H9 (cell line): ENCODE results near the gene VIPR2. TPM values are rescaled to one million over a fixed set of nuclear protein-coding genes. Genes with fewer than 3 reads are reported as not detected.

Source experiments
- DNase-seq: peaks from one replicate; pipeline ENCODE4 v3.0.0-alpha.2; 2017
- H2AFZ ChIP-seq: one replicate; pipeline ENCODE4 v1.6.1; 2013; ENCODE audit warnings: mild to moderate bottlenecking, low read length, control low read depth, moderate library complexity
- H2AK5ac ChIP-seq: 2 replicates; pipeline ENCODE4 v1.6.1; 2013; ENCODE audit warnings: low read length, control low read depth, mixed read lengths; ENCODE audit not compliant: insufficient read length
- H2BK120ac ChIP-seq: one replicate; pipeline ENCODE4 v1.6.1; 2013; ENCODE audit warnings: low read depth, mild to moderate bottlenecking, low read length, control low read depth, inconsistent platforms; ENCODE audit not compliant: poor library complexity, severe bottlenecking
- H2BK12ac ChIP-seq: 2 replicates; pipeline ENCODE4 v1.6.1; 2013; ENCODE audit warnings: low read length, control low read depth, mixed read lengths, low read depth; ENCODE audit not compliant: insufficient read length
- H2BK15ac ChIP-seq: 2 replicates; pipeline ENCODE4 v1.6.1; 2013; ENCODE audit warnings: low read depth, low read length, control low read depth
- H2BK20ac ChIP-seq: one replicate; pipeline ENCODE4 v1.6.1; 2013; ENCODE audit warnings: low read depth, mild to moderate bottlenecking, low read length, control low read depth, inconsistent platforms; ENCODE audit not compliant: poor library complexity, severe bottlenecking
- H2BK5ac ChIP-seq: 2 replicates; pipeline ENCODE4 v1.6.1; 2013; ENCODE audit warnings: low read length, control low read depth, mixed read lengths; ENCODE audit not compliant: insufficient read length
- H3K14ac ChIP-seq: 2 replicates; pipeline ENCODE4 v1.6.1; 2013; ENCODE audit warnings: low read length, control low read depth; ENCODE audit not compliant: insufficient read depth
- H3K18ac ChIP-seq: 2 replicates; pipeline ENCODE4 v1.6.1; 2013; ENCODE audit warnings: low read depth, mild to moderate bottlenecking, mixed read lengths, low read length, control low read depth; ENCODE audit not compliant: insufficient read length
- H3K23ac ChIP-seq: 2 replicates; pipeline ENCODE4 v1.6.1; 2013; ENCODE audit warnings: low read length, control low read depth, mixed read lengths, low read depth; ENCODE audit not compliant: insufficient read length
- H3K23me2 ChIP-seq: 2 replicates; pipeline ENCODE4 v1.6.1; 2013; ENCODE audit warnings: low read depth, mild to moderate bottlenecking, mixed read lengths, low read length, control low read depth; ENCODE audit not compliant: insufficient read length, poor library complexity, severe bottlenecking
- H3K27ac ChIP-seq: 2 replicates; pipeline ENCODE4 v1.5.1; 2013; ENCODE audit warnings: low read length, control low read depth, mixed read lengths, low read depth; ENCODE audit not compliant: insufficient read length
- H3K27me3 ChIP-seq: 2 replicates; pipeline ENCODE4 v1.6.1; 2013; ENCODE audit warnings: low read length, control low read depth, inconsistent platforms; ENCODE audit not compliant: insufficient read depth
- H3K4ac ChIP-seq: 2 replicates; pipeline ENCODE4 v1.6.1; 2013; ENCODE audit warnings: low read depth, mild to moderate bottlenecking, control low read depth, inconsistent platforms, low read length, moderate library complexity
- H3K4me1 ChIP-seq: 2 replicates; pipeline ENCODE4 v1.6.1; 2013; ENCODE audit warnings: low read length, control low read depth, inconsistent platforms; ENCODE audit not compliant: insufficient read depth
- H3K4me2 ChIP-seq: 2 replicates; pipeline ENCODE4 v1.6.1; 2013; ENCODE audit warnings: low read length, control low read depth, mixed read lengths; ENCODE audit not compliant: insufficient read length, insufficient read depth
- H3K56ac ChIP-seq: 2 replicates; pipeline ENCODE4 v1.6.1; 2013; ENCODE audit warnings: low read depth, mild to moderate bottlenecking, mixed read lengths, low read length, control low read depth; ENCODE audit not compliant: insufficient read length
- H3K79me1 ChIP-seq: 2 replicates; pipeline ENCODE4 v1.6.1; 2013; ENCODE audit warnings: low read depth, mild to moderate bottlenecking, moderate library complexity, low read length, control low read depth, inconsistent platforms; ENCODE audit not compliant: insufficient read depth, poor library complexity, severe bottlenecking
- H3K79me2 ChIP-seq: 2 replicates; pipeline ENCODE4 v1.6.1; 2013; ENCODE audit warnings: low read length, control low read depth, inconsistent platforms; ENCODE audit not compliant: insufficient read depth
- H3K9ac ChIP-seq: 2 replicates; pipeline ENCODE4 v1.6.1; 2013; ENCODE audit warnings: low read length, control low read depth, mixed read lengths; ENCODE audit not compliant: insufficient read length; ENCODE audit errors: extremely low read depth
- H3K9me3 ChIP-seq: one replicate; pipeline ENCODE4 v1.6.1; 2013; ENCODE audit warnings: low read depth, low read length, inconsistent platforms; ENCODE audit not compliant: control insufficient read depth
- H3T11ph ChIP-seq: one replicate; pipeline ENCODE4 v1.6.1; 2013; ENCODE audit warnings: mild to moderate bottlenecking, low read length, control low read depth, inconsistent platforms
- H4K20me1 ChIP-seq: one replicate; pipeline ENCODE4 v1.6.1; 2013; ENCODE audit not compliant: control insufficient read depth, insufficient read length, insufficient read depth
- H4K5ac ChIP-seq: 2 replicates; pipeline ENCODE4 v1.6.1; 2013; ENCODE audit warnings: low read depth, mild to moderate bottlenecking, mixed read lengths, low read length, control low read depth; ENCODE audit not compliant: insufficient read length
- H4K8ac ChIP-seq: replicated peaks from 2 replicates; pipeline ENCODE4 v1.6.1; 2013; ENCODE audit warnings: low read length, control low read depth, mixed read lengths, low read depth; ENCODE audit not compliant: insufficient read length
- H4K91ac ChIP-seq: 2 replicates; pipeline ENCODE4 v1.6.1; 2013; ENCODE audit warnings: low read depth, mild to moderate bottlenecking, moderate library complexity, mixed read lengths, low read length, control low read depth; ENCODE audit not compliant: insufficient read length
- H3K27ac Mint-ChIP-seq, 3 experiments: 2 replicates in 2 of 3; 3 replicates in 1 of 3; pipeline ENCODE4 v1.8.0; 2020 to 2021; ENCODE audit warnings: mixed read lengths in 3 of 3, mild to moderate bottlenecking in 1 of 3, moderate library complexity in 1 of 3
- H3K27me3 Mint-ChIP-seq: 2 replicates; pipeline ENCODE4 v1.8.0; 2021; ENCODE audit warnings: low read depth, mild to moderate bottlenecking, moderate library complexity, mixed read lengths
- H3K36me3 Mint-ChIP-seq, 3 experiments: 2 replicates in 2 of 3; 3 replicates in 1 of 3; pipeline ENCODE4 v1.8.0; 2020 to 2021; ENCODE audit warnings: low read depth in 3 of 3, mixed read lengths in 3 of 3; ENCODE audit not compliant: insufficient read depth in 1 of 3
- H3K4me1 Mint-ChIP-seq, 2 experiments: 2 replicates each; pipeline ENCODE4 v1.8.0; 2020; ENCODE audit warnings: mixed read lengths in 2 of 2
- H3K4me3 Mint-ChIP-seq, 2 experiments: 2 replicates in 1 of 2; 3 replicates in 1 of 2; pipeline ENCODE4 v1.8.0; 2020 to 2021; ENCODE audit warnings: mild to moderate bottlenecking in 2 of 2, mixed read lengths in 2 of 2, moderate library complexity in 1 of 2
- H3K9me3 Mint-ChIP-seq, 2 experiments: 2 replicates in 1 of 2; 3 replicates in 1 of 2; pipeline ENCODE4 v1.8.0; 2020; ENCODE audit warnings: mild to moderate bottlenecking in 2 of 2, mixed read lengths in 2 of 2, moderate library complexity in 1 of 2
- CTCF ChIP-seq: fragments of 200-600 bp; sonication (generic); conservative IDR thresholded peaks from 3 replicates; pipeline ENCODE4 v1.8.0; 2021; ENCODE audit warnings: antibody characterized with exemption, mild to moderate bottlenecking
- whole genome bisulfite sequencing: extraction: QIAGEN DNeasy Blood & Tissue Kit; methylation state at CpG from one replicate; pipeline ENCODE4 v1.1.7; 2013; ENCODE audit warnings: missing lambda C conversion rate, low lambda C conversion rate, mixed read lengths; ENCODE audit not compliant: insufficient read length; ENCODE audit errors: extremely low coverage; 5-methylcytosine and 5-hydroxymethylcytosine counted together
- total RNA-seq: library from RNA; stranded (reverse); gene quantifications from 2 replicates; pipeline ENCODE4 v1.2.1, GENCODE V29; 2021

VIPR2 gene
- total RNA-seq, 1 experiment from 2014 or later = 1.6 TPM

DNA sequence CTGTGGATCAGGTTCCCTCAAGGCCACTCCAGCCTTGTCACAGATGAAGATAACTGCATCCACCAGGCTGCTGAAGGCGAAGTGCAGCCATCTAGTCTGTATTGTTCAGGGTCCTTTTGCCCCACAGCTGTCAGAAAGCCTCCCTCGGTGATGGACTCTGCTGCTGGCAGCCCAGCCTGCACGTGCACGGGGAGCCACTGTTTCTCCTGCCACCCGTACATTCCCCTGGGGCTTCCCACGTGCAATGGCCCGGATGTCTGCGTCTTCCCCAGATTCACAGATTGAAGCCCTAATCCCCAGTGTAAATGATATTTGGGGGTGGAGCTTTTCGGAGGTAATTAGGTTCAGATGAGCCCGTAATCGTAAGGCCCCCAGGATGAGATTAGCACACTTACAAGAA lies 46.6 kb upstream of the VIPR2 start:
- H3K4me1 Mint-ChIP-seq = no peaks in the 10 kb centered on the region
- no CpG with 5 or more reads among the region's 11 CpGs for WGBS
- no peak for TF ChIP-seq CTCF
- H4K5ac ChIP-seq = no peak overlapping the region
- H3K56ac ChIP-seq = no peak overlapping the region
- no peak overlapping the region for H3K4me3 Mint-ChIP-seq
- no peak overlapping the region for H3K4ac ChIP-seq
- H2BK120ac ChIP-seq = no peak overlapping the region
- H3K27ac ChIP-seq = no peak overlapping the region
- H4K8ac ChIP-seq = no peak overlapping the region
- H3K27me3 Mint-ChIP-seq = peaks cover 4% of the 10 kb centered on the region; the same call in 1 of the 2 replicates
- no peak overlapping the region for H3K18ac ChIP-seq
- H3K9ac ChIP-seq = no peak overlapping the region
- no peak overlapping the region for H3K14ac ChIP-seq
- H4K20me1 ChIP-seq = no peaks in the 10 kb centered on the region
- H3K36me3 Mint-ChIP-seq = peaks cover 0 to 15% (median 0%) of the 10 kb centered on the region in 3 experiments; a peak in 3 of 7 replicates
- H3K27me3 ChIP-seq = no peaks in the 10 kb centered on the region
- no peak overlapping the region for H3K4me2 ChIP-seq
- DNase-seq = no peak
- peaks cover 5% of the 10 kb centered on the region; the same call in 1 of the 2 replicates for H3K4me1 ChIP-seq
- H3K23ac ChIP-seq = no peak overlapping the region
- H4K91ac ChIP-seq = no peak overlapping the region
- H3K27ac Mint-ChIP-seq = no peak overlapping the region
- peaks cover 9 to 83% of the 10 kb centered on the region in 2 experiments for H3K9me3 Mint-ChIP-seq
- H3K79me1 ChIP-seq = no peaks in the 10 kb centered on the region
- no peak overlapping the region for H3T11ph ChIP-seq
- no peak overlapping the region for H2BK12ac ChIP-seq
- H3K79me2 ChIP-seq = no peaks in the 10 kb centered on the region
- H2AFZ ChIP-seq = no peak overlapping the region
- H2AK5ac ChIP-seq = no peak overlapping the region
- no peak overlapping the region for H2BK5ac ChIP-seq
- H2BK20ac ChIP-seq = no peak overlapping the region
- H3K23me2 ChIP-seq = no peaks in the 10 kb centered on the region
- no peak overlapping the region for H2BK15ac ChIP-seq
- no peaks in the 10 kb centered on the region for H3K9me3 ChIP-seq
